ENCODE data around the gene PRKAG2.

The PRKAG2 gene

DNA sequence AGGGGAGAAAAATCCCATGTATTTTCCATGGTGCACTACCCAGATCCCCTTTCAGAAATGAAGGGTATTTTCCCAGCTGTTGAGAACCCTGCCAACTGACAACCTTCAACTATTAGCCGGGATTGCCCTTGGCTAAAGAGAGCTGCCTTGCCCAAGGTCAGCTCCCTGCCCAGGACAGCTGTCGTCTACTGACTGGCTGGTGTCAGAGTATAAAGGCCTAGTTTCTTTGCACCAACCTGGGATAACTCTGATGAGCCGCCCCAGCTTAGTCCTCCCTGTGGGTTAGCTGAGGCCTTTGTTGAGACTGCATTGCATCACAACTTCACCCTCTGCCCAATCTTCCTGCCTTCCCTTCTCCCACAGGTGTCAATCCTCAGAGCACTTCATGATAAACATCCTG, 210.0 kb downstream of the PRKAG2 start:
- DNase-seq = no peak

- no peak for DNase-seq
Measured at GRCh38 chr7:151665368-151665767, 211.5 kb downstream of the PRKAG2 start.

GRCh38 chr7:151664268-151664667, 212.6 kb downstream of the PRKAG2 start:
- no peak for DNase-seq

GRCh38 chr7:151663382-151664100, 213.4 kb downstream of the PRKAG2 start:
- no peak for DNase-seq

GRCh38 chr7:151662251-151662826, 214.6 kb downstream of the PRKAG2 start:
- DNase-seq = no peak

GRCh38 chr7:151661587-151661986, 215.3 kb downstream of the PRKAG2 start:
- DNase-seq = no peak

DNA sequence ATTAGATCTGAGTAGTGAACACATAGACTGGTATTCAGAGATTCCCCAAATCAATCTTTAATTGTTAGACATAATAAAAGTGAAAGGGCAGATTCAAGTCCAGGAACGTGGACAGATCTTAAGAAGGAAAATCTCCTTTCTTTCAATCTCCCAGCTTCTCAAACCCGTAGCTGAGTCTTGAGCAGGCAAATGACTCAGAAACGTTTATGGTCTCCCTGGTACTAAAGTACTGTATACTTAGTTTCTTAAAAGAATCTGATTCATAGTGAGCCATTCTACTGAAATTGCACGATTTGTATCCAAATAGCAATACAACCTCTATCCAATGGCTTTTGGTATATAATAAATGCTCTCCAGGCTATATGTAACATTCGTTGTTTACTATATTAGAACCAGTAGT, 216.8 kb downstream of the PRKAG2 start:
- DNase-seq = no peak

DNA sequence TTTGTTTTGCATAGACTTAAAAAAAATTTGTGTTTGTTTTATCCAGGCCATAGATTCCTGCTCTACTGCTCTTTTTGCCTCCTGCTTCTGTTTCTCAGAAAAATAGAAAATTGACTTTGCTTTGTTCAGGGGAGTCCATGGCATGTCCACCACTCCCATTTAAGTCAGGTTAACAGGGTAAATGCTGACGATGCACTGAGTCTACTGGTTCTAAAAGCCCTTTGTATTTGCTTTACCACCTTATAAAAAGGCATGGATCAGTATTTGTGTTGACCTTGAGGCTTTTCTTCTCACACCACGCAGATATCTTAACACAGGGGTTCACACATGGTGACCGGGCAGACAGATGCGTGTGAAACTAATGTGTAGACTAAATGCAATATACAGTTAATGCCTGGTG, 217.7 kb downstream of the PRKAG2 start:
- no peak for DNase-seq

DNA sequence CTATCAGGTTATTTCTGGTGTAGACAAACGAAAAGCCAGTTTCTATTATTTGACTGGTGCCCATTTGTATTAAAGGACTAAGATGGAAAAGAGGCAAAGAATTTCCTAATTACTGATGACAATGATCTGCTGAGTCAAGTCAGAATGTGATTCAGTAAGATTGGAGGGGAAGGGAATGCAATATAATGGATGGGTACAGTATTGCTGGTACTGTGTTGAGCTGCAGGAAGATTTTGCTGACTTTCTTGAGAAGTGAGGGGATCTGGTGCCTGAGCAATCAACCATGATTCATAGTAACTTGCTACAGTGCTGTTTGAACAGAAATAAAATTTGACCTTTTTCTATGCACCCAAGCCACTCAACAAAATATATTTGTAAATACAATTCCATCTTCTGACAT, 218.1 kb downstream of the PRKAG2 start:
- no peak for DNase-seq

DNA sequence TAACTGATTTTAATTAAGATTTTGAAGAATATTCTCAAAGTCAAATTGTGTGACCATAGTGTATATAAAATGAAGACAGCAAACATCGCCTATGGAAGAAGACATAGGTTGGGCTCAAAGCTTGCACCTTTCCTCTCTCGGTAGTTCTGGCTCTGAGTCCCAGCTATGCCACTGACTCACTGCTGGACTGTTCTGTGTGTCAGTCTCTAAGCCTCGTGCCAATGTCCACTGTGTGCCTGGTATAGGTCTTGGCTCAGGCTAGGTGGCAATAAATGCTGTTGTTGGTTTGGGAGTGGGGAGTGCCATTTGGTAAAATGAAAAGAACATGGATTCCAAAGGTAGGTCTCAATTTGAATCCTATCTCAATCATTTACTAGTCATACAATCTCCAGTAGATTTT, 219.7 kb downstream of the PRKAG2 start:
- DNase-seq = no peak

DNA sequence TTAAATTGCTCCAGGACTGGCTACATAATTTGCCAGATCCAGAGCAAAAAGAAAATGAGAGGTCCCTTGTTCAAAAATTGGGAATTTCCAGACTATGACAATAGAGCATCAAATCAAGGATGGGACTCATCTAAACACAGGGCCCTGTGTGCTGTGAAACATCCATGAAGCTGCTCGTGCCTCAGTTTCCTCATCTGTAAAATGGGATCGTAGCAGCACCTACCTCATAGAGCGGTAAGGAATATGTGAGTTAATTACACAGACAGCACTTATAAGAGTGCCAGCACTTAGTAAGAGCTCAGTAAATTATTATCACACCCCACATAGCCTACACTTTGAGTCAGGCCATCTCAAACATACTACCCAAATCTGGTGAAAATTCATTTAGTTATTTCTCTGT, 221.4 kb downstream of the PRKAG2 start:
- no peak for DNase-seq

DNA sequence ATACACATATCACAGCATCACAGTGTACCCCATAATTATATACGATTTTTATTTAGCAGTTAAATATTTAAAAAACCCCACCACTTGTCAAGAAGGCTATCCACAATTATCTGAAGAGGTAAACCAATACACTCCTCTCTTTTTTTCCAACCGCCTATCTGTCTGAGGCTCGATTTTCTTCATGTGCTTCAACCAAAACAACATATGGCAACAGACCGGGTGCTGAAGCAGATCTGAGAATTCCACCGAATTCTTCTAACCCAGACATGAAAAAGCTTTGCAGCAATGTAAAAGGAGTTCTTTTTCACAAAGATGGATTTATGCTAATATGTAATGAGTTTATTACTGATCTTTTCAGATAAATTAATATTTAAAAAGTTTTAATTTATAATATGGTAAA, 224.8 kb downstream of the PRKAG2 start:
- no peak for DNase-seq

DNA sequence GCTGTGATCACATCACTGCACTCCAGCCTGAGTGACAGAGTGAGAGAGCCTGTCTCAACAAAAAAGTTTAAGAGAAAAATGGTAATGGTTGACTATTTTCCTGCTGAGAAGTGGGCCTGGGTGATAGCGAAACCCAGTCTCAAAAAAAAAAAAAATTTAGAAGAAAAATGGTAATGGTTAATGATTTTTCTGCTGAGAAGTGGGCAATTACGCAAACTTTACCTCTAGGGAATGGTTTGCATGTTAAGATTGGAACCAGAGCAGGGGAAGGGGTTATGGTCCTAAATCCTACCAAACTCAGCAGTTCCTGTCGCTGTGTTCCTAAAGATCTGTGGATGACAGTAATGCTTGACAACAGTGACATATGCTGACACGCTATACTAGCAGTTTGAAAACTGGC, 226.8 kb downstream of the PRKAG2 start:
- no peak for DNase-seq

GRCh38 chr7:151648429-151648828, 228.5 kb downstream of the PRKAG2 start:
- no peak for DNase-seq

DNA sequence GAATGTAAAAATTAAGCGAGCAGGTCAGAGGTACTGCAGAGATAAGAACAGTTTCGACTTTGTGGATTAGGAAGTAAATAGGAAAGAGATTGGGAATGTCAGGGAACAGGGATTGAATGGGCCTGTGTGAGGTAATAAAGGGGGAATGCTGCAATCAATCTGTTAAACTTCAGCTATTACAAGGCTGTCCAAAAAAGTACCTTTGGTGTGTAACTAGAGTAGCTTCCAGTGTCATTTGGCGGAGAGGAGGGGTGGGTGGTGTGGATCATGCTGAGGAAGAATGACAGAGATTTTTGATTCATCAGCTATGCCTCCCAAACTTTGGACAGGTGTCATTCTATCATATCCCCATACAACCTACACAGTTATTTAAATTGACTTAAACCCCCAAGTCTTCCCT, 229.0 kb downstream of the PRKAG2 start:
- DNase-seq = no peak

DNA sequence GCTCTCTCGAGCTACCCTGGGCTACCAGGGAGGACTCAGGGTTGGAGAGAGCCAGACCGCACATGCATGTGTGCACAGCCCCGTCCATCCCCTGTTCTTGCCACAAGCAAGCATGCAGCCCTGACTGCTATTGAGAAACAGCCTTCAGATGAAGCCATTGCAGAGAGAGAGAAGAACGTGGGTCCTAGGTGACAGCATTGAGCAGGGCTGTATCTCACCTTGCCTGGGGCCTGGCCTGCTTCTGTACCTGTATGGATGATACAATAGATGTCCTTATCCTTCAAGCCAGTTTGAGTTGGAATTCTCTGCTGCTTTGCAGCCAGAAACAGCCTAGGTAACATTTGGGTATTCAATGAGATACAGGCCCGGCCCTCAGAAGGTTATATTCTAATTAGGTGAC, 229.9 kb downstream of the PRKAG2 start:
- no peak for DNase-seq

DNA sequence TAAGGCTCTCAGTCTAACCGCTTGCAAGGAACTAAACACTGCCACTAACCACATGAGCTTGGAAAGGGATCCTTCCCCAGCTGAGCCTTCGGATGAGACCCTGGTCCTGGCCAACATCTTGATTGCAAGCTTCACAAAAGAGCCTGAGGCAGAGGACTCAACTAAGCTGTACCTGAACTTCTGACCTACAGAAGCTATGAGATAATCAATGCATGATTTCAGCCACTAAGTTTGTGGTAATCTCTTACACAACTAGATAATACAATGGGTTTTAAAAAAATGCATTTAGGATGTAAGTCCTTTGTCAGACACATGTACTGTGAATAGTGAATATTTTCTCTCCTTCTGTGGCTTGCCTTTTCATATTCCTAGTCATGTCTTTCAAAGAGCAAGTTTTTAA, 231.6 kb downstream of the PRKAG2 start:
- no peak for DNase-seq

DNA sequence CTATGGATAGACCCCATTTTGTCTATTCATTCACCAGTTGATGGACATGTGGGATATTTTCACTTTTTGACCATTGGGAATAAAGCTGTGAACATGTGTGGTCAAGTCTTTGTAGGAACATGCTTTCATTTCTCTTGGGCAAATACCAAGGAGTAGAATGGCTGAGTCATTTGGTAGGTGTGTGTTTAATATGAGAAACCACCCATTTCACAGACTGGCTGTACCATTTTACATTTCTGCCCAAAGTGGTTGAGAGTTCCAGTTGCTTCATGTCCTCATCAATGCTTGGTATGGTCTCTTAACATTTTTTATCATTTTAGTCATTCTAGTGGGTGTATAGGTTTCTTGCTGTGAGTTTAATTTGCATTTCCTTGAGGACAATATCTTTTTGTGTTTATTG, 232.4 kb downstream of the PRKAG2 start:
- no peak for DNase-seq

GRCh38 chr7:151642746-151643145, 234.2 kb downstream of the PRKAG2 start:
- DNase-seq = no peak

DNA sequence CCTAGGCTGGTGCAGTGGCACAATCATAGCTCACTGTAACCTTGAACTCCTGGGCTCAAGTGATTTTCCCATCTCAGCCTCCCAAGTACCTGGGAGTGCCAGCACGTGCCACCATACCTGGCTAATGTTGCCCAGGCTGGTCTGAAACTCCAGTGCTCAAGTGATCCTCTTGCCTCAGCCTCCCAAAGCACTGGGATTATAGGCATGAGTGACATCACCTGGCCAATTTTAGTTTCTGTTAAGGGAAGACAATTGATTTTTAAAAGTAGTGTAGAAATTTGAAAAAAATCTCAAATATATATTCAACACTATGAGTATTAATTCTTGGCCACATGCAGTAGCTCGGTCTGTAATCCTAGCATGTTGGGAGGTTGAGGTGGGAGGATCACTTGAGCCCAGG, 235.3 kb downstream of the PRKAG2 start:
- no peak for DNase-seq

GRCh38 chr7:151637781-151638261, 239.1 kb downstream of the PRKAG2 start:
- DNase-seq = no peak

GRCh38 chr7:151634643-151635042, 242.3 kb downstream of the PRKAG2 start:
- no peak for DNase-seq

DNA sequence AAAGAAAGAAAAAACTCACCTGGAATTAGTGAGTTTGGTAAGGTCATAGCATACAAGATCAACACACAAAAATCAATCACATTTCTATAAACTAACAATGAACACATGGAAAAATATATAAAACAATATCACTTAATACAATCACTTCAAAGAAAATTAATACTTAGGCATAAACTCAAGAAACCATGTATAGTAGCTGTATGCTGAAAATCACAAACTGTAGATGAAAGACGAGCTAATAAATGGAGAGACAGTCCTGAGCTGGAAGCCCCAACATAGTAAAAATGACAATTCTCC, 243.5 kb downstream of the PRKAG2 start:
- no peak for DNase-seq

DNA sequence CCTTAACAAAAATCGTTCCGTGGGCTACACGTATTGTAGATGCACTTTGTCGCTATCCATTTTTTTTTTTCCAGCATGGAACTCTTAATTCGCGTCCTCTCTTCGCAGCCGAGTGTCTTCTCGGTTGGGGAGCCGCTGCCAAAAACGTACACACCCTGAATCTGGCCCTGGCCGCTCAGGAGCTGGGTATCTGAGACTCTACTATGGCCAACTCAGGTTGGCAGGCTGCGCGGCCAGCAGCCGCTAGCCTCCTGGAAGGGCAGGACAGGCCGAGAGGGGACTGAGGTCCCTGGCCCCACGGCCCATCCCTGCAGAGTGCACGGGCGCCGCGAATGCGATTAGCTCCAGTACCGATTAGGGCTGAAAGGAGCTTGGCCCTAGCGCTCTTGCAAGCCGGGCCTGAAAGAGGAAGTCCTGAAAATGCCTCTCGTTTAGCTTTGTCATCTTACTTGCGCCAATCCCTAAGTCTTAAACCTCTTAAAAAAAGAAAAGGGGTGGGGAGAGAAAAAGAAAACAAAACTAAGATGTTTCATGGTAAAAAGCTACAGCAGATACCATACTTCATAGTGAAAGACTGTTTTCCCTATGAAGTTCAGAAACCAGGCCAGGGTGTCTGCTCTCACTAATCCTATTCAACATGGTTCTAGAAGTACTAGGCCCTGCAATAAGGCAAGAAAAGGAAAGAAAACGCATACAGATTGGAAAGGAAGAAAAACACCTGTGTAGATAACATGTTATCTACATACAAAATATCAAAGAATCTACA, 244.0 kb downstream of the PRKAG2 start:
- peak; percentile 17 to 20 for DNase-seq

All from hippocampal formation (tissue), 2 donors.